Activated T-cell treated with anti-CD3 and anti-CD28 coated beads for 24 hours (primary cell): ENCODE data around the gene CTNNA1.
"Not testable (repeated sequence)": the region's sequence is repeated elsewhere in the genome, so short reads cannot be mapped to it uniquely, and the experiment has no call there.

Experiments
- DNase-seq: peaks from one replicate; pipeline ENCODE4 v3.0.0-alpha.2; 2020; ENCODE audit warnings: low read depth

CTNNA1 gene

GRCh38 chr5:138898742-138899141 is 145.5 kb downstream of the CTNNA1 start:
- DNase-seq, result no peak

GRCh38 chr5:138900281-138900965 is 147.2 kb downstream of the CTNNA1 start:
- DNase-seq, result peak; percentile 4

DNA sequence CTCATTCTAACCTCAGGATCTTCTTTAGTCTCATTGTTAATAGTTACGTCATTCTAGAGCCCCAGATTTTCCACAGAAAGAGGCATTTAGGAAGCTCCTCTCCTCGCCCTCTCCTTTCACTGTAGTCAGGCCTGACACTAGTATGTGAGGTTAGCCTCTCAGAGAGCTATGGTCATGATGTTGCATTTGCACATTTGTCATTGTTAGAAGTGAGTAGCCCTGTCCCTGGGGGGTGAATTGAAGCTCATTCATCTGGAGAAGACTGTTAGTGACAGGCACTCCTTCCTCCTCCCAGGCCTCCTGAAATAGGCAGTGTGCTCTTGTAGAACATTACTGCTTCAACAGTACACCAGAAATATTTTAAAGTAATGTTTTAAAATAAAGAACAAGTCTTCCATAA is 148.5 kb downstream of the CTNNA1 start:
- no peak for DNase-seq

DNA sequence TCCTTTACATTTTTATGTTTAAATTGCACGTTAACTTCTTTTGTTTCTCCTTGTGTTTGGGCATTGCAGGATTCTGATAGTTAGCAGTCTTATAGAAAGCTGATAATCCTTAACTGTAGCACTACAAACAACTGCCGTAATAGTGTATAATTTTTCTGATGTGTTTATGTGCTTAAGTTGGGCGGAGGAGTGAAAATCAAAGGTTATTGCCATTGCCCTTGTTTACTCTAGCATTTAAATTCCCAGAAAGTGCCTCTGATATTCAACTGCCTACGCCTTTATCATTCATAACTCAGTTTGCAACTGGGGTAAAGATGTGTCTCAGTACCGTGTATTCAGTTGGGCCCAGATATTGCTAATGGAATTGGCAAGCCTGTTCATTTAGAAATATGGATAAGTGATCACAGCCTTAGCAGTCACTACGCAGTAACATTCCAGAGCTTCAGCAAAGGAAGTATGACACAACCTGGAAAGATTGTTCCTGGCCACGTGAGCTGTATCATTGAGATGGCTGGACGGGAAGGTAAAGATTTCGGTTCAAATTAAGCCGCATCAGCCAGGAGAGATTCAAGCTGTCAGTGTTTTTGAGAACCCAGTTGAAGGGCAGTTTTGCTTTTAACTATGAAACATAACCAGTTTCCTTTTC is 150.0 kb downstream of the CTNNA1 start:
- no peak for DNase-seq

DNA sequence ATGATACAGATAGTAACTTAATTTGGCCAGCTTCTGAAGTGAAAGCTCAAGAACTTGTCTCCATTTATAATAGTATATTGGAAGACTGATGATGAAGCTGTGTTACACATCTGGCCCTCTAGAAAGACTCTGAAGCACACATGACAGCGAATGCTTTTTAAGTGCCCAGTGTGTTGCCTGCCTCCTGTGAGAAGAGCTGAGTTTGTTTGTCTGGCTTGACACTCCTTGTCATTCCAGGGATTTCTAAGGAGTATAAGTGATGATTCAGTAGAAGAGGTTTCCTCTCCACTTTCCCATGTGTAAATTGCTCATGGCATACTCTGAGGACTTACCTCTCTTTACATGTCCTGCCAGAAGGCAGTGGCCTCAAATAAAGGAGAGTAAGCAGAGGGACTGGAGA is 152.3 kb downstream of the CTNNA1 start:
- no peak for DNase-seq

DNA sequence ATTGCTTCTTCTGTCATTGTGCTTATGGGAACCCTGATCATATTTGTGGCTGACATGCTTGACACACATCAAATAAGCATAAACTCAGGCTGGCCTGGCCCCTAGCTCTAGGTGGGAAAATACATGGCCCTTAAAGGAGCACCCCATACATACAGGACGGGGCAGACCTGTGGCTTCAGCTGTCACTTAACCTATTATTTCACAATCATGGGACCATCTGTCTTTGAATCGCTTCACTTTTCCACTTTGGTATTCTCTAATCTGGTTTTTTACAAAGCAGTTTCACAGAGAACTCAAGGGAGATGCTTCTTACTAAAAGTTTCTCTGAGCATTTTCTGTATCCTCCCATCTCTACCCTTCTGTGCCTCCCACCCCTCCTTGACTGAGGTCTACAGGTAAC is 156.5 kb downstream of the CTNNA1 start:
- DNase-seq, result no peak

DNA sequence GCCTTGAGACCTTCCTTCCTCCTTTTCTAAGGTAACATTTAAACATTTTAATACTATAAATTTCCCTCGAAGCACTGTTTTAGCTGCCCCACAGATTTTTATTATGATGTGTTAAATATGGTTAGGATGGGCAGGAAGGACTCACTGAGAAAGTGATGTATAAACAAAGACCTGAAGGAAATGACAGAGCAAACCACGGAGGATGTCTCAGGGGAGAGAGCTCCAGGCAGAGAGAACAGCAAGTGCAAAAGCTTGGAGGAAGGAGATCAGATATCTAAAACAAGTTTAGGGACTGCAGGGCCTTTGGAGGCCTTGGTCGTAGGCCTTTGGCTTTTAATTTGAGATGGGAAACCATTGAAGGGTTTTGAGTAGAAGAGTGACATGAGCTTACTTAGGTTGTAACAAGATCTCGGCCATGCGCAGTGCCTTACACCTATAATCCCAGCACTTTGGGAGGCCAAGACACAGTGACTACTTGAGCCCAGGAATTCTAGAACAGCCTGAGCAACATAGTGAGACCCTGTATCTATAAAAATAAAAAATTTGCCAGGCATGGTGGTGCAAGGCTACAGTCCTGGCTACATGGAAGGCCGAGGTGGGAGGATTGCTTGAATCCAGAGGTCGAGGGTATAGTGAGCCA is 157.4 kb downstream of the CTNNA1 start:
- no peak for DNase-seq

DNA sequence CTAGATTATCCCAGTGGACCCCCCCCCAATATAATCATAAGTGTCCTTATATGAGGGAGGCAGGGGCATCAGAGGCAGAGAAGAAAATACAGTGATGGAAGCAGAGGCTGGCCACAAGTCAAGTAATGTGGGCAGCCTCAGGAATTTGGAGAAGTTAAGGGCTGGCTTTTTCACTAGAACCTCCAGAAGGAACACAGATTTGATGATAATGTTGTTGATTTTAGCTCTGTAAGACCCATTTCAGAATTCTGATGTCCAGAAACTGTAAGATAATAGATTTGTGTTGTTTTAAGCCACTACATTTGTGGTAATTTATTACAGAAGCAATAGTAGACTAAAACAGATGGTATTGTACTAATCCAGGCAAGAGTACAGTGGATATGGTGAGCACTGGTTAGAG is 158.2 kb downstream of the CTNNA1 start:
- DNase-seq, result no peak

DNA sequence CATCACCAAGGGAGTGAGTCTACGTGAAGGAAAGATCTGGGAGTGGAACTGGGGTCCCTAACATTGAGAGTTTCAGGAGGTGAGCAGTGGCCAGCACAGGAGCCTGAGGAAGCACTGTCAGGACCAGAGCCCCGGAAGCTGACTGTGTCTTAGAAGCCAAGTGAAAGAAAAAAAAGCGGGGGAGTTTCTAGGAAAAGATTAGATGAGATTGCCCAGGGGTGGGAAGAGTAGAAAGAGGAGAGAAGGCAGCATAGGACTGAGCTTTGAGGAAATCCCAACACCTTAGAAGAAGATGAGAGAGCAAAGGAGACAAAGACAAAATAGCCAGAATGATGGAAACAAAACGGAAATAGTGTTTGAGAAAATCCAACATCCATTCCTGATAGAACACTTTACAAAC is 158.9 kb downstream of the CTNNA1 start:
- no peak for DNase-seq

- DNase-seq, result no peak
Observed at GRCh38 chr5:138913773-138914172, 160.5 kb downstream of the CTNNA1 start.

DNA sequence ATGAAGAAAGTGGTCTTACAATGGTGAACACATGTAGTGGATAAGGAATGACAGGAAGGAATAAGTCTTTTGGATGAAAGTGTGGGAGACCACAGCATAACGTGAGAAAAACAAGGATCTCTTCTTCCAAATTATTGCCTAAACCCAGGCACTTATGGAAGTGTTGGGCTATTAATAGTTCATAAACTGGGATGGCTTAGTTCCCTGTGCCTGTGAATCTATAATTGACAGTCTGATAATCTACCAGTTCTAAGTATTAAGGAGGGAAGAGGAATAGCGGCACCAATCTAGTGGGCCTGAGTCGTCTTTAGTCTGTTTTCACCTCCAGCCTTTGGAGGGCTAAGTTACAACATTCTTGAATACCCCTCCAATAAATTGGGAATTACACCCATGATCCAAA is 161.1 kb downstream of the CTNNA1 start:
- DNase-seq, result no peak

DNA sequence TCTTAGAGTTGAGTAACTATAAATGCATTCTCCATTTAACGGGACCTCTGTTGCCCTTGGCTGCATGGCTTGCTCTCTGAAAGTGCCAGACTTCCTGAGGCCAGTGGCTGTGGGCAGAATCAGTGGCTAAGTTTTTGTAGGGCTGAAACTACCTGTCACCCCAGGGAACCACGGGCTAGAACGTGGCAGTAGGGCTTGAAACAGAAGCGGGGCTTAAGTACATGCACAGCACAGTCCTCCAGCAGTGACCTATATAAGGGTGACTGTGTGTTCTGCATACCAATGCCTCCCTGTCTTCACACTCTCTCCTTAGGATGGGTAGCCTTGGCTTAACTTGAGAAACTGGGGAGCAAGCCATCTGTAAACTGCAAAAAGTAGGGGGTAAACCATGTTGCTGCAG is 165.5 kb downstream of the CTNNA1 start:
- no peak for DNase-seq

- no peak for DNase-seq
Observed at GRCh38 chr5:138920181-138920580, 167.0 kb downstream of the CTNNA1 start.

GRCh38 chr5:138921362-138921761 is 168.1 kb downstream of the CTNNA1 start:
- not testable (repeated sequence) for DNase-seq

DNA sequence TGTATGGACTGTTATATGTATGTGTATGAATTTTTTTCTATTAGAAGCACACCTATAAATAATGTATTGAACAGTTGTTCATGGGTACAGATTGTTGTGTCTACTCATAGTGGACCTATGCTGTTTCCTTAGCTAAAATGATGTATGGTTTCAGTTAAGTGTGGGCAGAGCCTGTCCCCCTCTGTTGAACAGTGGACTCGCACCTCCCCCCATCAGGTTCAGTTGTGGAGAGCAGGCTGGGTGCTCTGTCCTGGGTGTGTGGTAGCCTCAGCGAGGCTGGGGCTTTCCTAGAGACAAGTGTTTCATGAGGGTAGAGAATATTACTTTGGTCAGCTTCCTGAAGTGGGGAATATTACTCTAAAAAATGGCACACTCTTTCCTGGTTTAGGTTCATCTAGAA is 169.3 kb downstream of the CTNNA1 start:
- DNase-seq, result no peak

DNA sequence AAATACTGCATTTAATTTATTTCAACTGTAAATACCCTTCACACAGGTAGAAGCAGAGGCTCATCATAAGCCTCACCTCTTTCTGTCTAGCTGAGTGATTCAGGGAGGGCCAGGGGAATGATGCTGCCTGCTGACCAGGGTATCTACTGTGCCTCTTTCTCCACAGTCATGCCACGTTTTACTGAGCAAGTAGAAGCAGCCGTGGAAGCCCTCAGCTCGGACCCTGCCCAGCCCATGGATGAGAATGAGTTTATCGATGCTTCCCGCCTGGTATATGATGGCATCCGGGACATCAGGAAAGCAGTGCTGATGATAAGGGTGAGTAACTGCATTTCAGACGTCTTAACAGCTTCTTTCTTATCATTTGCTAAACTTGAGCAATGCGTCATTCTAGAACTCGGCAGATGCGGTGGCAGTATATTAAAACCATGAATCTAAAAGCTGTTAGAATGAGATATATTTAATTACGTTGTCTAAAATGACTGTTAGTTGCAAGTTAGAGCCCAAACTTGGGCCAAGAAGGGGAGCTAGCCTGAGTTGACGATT is 171.9 kb downstream of the CTNNA1 start:
- no peak for DNase-seq

- DNase-seq, result no peak
Observed at GRCh38 chr5:138926257-138926656, 173.0 kb downstream of the CTNNA1 start.

GRCh38 chr5:138926688-138927448 is 173.6 kb downstream of the CTNNA1 start:
- DNase-seq, result no peak

GRCh38 chr5:138927544-138927943 is 174.3 kb downstream of the CTNNA1 start:
- DNase-seq, result no peak

- DNase-seq, result no peak
Observed at GRCh38 chr5:138927979-138928378, 174.8 kb downstream of the CTNNA1 start.

DNA sequence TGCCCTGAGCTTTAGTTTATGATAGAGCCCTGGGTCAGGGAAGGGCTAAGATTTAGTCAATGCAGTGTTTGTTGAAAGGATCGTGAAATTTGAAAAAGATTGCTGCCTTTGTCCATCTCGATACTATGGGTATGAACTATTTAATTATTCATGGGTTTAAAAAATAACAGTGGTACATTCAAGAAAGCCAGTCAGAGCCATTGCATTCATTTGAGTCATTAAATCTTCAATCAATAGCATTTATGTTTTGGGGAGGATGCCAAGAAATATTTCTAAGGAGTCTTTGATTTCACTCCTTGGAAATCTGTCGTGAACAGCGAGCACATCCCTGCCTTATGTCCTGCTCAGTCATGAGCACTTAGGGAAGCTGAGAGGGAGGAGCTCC is 176.3 kb downstream of the CTNNA1 start:
- DNase-seq, result no peak

- DNase-seq, result no peak
Observed at GRCh38 chr5:138930371-138931097, 177.3 kb downstream of the CTNNA1 start.
